ENCODE data around the gene BCOR.

DNA sequence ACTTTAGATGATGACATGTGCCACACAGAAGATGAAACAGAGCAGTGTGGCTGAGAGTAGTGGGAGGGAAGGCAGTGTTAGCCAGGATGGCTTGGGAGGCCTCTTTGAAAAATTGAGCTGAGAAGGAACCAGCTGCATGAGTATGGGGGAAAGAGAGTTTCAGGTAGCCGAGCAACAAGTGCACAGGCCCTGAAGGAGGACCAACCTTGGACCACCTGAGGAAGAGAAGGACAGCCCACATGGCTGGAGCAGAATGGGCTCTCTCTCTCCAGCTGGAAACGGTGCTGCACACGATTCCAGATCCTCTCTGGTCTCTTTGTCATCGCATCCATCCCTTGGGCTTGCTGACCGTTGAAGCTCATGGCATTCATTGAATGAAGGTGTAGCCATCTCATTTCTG is 23.9 kb upstream of the BCOR start:
- no peak for TF ChIP-seq CTCF (conservative IDR thresholded peaks at IDR 0.05; ENCODE audit: low read depth, low read length)
- TF ChIP-seq EZH2 (IDR thresholded peaks at IDR 0.05; ENCODE audit: borderline replicate concordance, low read depth, low read length, poor library complexity, severe bottlenecking) = no peak
